Fibroblast of the aortic adventitia (primary cell): Measurements from ENCODE around the gene KCNJ8. TPM values are rescaled to one million over a fixed set of nuclear protein-coding genes. Genes with fewer than 3 reads are reported as not detected.
A peak's percentile ranks its signal among the peaks of the same experiment; 100 is the strongest.

Experiments used
- DNase-seq: peaks from one replicate; pipeline ENCODE4 v3.0.0-alpha.2; 2010; ENCODE audit warnings: low read depth
- H3K4me3 ChIP-seq: 2 replicates; pipeline ENCODE4 v1.5.1; 2011; ENCODE audit warnings: low read depth, mild to moderate bottlenecking, control low read depth, low read length, moderate library complexity
- total RNA-seq: library from RNA; depleted of rRNA; stranded (reverse); fragments of >200 nt; gene quantifications from 2 replicates; pipeline ENCODE4 v1.2.3, GENCODE V29; 2012; ENCODE audit warnings: low replicate concordance
- TF ChIP-seq, protein P1 (sequence below): IDR thresholded peaks from 2 replicates; pipeline ENCODE4 v1.5.1; 2011; ENCODE audit warnings: mild to moderate bottlenecking, low read length, control low read depth, inconsistent platforms; ENCODE audit not compliant: insufficient read depth

KCNJ8 gene
- total RNA-seq, 1 donor = 5.6 TPM

- H3K4me3 ChIP-seq = no peak overlapping the region
- TF ChIP-seq, protein P1, sequence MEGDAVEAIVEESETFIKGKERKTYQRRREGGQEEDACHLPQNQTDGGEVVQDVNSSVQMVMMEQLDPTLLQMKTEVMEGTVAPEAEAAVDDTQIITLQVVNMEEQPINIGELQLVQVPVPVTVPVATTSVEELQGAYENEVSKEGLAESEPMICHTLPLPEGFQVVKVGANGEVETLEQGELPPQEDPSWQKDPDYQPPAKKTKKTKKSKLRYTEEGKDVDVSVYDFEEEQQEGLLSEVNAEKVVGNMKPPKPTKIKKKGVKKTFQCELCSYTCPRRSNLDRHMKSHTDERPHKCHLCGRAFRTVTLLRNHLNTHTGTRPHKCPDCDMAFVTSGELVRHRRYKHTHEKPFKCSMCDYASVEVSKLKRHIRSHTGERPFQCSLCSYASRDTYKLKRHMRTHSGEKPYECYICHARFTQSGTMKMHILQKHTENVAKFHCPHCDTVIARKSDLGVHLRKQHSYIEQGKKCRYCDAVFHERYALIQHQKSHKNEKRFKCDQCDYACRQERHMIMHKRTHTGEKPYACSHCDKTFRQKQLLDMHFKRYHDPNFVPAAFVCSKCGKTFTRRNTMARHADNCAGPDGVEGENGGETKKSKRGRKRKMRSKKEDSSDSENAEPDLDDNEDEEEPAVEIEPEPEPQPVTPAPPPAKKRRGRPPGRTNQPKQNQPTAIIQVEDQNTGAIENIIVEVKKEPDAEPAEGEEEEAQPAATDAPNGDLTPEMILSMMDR = no peak
- no peak for DNase-seq
Measured at GRCh38 chr12:21757735-21758134, 16.8 kb downstream of the KCNJ8 start.

GRCh38 chr12:21756699-21757098 is 17.8 kb downstream of the KCNJ8 start:
- H3K4me3 ChIP-seq = no peak overlapping the region
- TF ChIP-seq, protein P1 = no peak

DNA sequence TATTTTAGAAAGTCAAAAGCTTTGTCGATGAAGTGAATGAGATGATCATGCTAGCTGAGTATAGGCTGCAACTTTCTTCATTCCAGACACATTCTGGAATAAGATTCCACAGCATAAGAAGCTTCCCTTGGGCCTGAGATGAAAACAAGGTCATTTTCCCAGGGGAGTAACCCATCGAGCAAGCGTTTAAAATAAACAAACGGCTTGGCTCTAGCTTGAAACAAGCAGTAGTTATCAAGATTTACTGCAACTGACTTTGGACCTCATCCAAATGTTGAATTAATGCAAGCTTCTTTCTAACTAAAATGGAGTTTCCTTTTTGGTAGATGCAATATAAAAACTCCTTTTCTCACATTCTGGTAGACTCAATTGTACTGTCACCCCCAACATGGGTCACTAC is 23.0 kb downstream of the KCNJ8 start:
- no peak overlapping the region for H3K4me3 ChIP-seq
- TF ChIP-seq, protein P1 = no peak
- peak; percentile 81 for DNase-seq

More at GRCh38 chr12:21756699-21757098, 17.8 kb downstream of the KCNJ8 start:
- no peak for DNase-seq

GRCh38 chr12:21745258-21745657 is 29.2 kb downstream of the KCNJ8 start:
- no peak for DNase-seq
- H3K4me3 ChIP-seq = no peak overlapping the region
- TF ChIP-seq, protein P1 = no peak

DNA sequence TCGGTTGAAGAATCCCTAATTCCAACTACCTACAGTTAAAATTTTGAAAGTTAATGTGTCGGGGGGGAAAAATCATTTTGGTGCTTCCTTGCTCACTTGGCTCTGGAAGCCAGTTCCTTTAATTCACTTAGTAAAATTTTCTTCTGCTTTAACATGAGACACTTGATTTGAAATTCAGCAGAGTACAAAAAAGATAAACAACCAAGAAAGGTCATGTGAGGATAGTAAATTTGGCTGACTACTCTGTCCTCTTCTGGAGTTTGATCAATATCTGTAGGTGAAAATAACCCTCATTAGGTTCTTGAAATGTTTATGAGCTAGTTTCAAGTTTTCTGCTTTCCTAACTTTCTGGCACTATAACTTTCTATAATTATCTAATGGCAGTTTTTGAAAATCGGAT is 43.4 kb downstream of the KCNJ8 start:
- DNase-seq = no peak
- H3K4me3 ChIP-seq = no peak overlapping the region
- TF ChIP-seq, protein P1 = no peak

GRCh38 chr12:21725731-21726130 is 48.8 kb downstream of the KCNJ8 start:
- H3K4me3 ChIP-seq = no peak overlapping the region
- DNase-seq = peak; percentile 37
- TF ChIP-seq, protein P1 = no peak

DNA sequence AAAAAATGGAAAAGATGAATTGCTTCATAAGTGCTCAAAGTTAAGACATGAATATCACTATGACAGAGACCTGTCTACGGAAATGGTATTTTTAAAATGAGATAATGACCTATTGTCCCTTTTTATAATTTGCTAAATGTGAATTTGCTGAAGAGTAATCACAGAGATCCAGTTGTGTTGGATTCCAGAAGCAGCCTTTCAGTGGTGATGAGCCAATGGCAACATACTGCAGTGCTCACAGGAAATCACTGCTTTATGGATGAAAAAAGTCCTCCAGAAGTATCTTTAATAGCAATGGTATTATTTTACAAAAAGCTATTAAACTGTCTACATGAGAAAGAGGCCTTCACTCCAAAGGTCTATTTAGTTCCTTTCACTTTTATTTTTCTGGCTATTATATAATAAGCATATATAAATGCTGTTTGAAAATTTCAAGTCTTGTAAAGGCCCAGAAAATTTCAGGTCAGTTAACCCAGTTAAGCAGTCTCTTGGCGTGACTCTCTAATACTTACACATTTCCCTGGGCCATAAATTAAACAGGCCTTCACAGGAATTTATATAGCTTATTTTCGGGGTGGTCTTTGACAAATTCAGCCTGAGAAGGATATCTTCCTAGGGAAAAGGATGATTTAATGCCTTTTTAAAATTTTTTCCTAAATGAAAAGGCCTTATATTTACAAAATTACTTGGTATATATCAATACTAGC is 55.4 kb downstream of the KCNJ8 start:
- no peak for DNase-seq
- TF ChIP-seq, protein P1 = no peak
- no peak overlapping the region for H3K4me3 ChIP-seq
